Fibroblast of peridontal ligament (primary cell): ENCODE results near the gene MEIS2.

ENCODE experiments used
- DNase-seq: peaks from one replicate; pipeline ENCODE4 v3.0.0-alpha.2; 2010; ENCODE audit errors: extremely low read depth

Gene MEIS2

GRCh38 chr15:37098468-37099318 lies 1.7 kb downstream of the MEIS2 start:
- peak; percentile 47 for DNase-seq

GRCh38 chr15:37097144-37097919 lies 3.0 kb downstream of the MEIS2 start:
- DNase-seq, result peak; percentile 32

GRCh38 chr15:37096558-37097143 lies 3.7 kb downstream of the MEIS2 start:
- peak; percentile 31 for DNase-seq

GRCh38 chr15:37095770-37096557 lies 4.4 kb downstream of the MEIS2 start:
- DNase-seq, result peak; percentile 18

GRCh38 chr15:37094915-37095711 lies 5.2 kb downstream of the MEIS2 start:
- no peak for DNase-seq

GRCh38 chr15:37094333-37094914 lies 5.9 kb downstream of the MEIS2 start:
- DNase-seq, result no peak

- DNase-seq, result no peak
Observed at GRCh38 chr15:37093480-37094332, 6.6 kb downstream of the MEIS2 start.

GRCh38 chr15:37090543-37091175 lies 9.7 kb downstream of the MEIS2 start:
- DNase-seq, result no peak

- no peak for DNase-seq
Observed at GRCh38 chr15:37088436-37088835, 11.9 kb downstream of the MEIS2 start.

GRCh38 chr15:37087131-37087588 lies 13.2 kb downstream of the MEIS2 start:
- no peak for DNase-seq

- no peak for DNase-seq
Observed at GRCh38 chr15:37086521-37086920, 13.8 kb downstream of the MEIS2 start.

- DNase-seq, result no peak
Observed at GRCh38 chr15:37086120-37086519, 14.2 kb downstream of the MEIS2 start.

- no peak for DNase-seq
Observed at GRCh38 chr15:37084602-37085001, 15.7 kb downstream of the MEIS2 start.

GRCh38 chr15:37083610-37084009 lies 16.7 kb downstream of the MEIS2 start:
- no peak for DNase-seq

- no peak for DNase-seq
Observed at GRCh38 chr15:37081983-37082382, 18.4 kb downstream of the MEIS2 start.

- no peak for DNase-seq
Observed at GRCh38 chr15:37080261-37080921, 20.0 kb downstream of the MEIS2 start.

GRCh38 chr15:37079726-37080125 lies 20.6 kb downstream of the MEIS2 start:
- DNase-seq, result peak; percentile 82

GRCh38 chr15:37078566-37078965 lies 21.8 kb downstream of the MEIS2 start:
- no peak for DNase-seq
